DMS153 treated with DMSO at 0.1 percent for 48 hours (cell line): Measurements from ENCODE around the gene CRACR2B.
A peak's percentile ranks its signal among the peaks of the same experiment; 100 is the strongest.

Experiments
- DNase-seq: peaks from one replicate; lab custom pipeline; 2025; ENCODE audit not compliant: unreplicated experiment; lab: John Stamatoyannopoulos, UW

CRACR2B gene

DNA sequence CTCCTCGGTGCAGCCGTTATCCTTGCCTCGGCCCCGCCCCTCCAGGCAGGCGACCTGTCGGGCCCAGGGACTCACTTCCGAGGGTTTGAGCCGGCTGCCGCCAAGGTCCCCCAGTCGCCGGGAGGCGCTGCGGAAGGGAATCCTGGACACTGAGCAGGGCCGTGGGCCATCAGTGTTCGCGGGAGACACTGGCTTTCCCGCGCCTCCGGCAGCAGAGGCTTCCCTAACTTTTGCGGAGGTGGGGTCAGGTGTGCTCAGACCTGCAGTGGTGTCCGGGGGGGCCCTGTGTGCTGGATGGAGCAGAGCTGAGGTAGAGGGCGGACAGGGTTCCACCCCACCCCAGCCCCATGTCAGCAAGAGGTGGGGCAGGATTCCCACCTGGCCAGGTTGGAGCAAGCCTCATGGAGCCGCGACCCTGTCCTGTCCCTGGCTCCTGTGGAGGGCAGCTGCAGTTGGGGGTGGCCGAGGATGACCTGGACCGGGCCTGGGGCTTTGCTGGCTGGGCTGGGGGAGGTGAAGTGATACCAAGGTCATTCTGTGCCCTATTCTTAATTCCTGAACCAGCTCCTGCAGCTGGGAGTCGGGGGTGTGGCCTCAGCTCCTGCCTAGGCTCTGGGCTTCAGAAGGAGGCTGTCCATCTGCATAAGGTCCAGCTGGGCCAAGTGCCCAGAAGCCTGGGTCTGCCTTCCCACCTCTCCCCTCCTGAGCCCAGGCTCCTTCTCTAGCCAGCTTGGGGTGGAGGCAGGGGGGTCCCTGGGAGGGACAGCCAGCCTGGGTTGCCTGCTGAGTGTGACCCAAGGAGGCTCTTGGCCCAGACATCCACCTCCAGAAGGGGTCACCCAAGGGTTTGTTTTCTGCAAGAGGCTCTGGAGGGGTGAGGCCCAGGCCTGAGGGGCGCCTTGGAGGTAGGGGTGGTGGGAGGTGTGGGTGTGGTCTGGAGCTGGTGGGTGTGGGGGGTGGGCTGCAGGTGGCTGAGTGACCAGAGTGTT is 23.4 kb downstream of the CRACR2B start:
- no peak for DNase-seq

DNA sequence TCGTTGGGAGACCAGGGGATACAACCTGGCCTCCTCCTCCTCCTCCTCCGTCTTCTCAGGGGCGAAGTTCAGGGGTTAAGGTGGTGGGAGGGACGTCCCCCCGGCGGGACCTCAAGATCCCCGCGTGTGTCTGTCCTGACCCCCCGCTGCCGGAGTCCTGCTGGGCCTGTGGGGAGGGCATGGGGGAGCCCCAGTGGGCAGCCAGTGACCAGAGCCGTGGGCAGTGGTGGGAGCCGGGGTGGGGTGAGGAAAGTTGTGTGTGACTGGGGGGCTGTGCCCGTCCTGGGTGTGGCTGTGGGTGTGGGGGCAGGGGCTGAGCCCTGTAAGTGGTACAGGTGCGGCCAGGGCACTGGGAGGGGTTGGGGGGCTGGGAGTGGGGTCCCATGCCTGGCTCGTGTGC is 25.0 kb downstream of the CRACR2B start:
- DNase-seq, result no peak

DNA sequence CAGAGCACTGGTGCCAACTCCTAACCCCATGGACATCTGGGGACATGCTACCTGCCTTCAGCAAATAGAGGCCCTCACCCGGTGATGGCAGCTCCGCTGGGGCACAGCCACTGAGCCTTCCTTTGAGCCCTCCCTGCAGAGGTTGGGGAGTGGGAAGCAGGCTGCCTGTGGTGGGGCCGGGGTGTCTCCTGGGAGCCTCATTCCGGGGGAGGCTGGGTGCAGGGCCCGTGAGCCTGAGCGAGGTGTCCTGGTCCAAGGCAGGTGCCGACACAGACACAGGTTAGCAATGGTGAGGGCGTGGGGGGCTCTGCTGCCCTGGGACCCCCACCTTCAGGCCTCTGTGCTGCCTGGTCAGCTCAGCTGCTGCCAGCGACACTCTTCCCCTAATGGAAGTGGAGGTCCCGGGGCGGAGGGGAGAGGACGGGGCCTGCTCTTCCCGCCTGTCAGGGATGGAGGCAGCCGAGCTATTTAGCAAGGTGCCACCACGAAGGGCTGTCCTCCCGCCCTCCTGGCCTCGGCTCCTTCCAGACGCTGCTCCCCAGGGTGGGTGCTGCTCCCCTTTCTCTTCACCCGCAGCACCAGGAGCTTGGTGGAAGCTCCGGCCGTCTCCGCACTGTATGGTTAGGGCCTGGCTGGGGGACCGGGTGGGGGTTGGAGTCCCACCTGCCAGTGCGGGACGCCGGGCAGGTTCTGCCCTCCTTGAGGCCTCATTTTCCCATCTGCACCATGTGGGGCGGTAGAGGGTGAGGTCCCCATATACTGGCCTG is 26.1 kb downstream of the CRACR2B start:
- no peak for DNase-seq

DNA sequence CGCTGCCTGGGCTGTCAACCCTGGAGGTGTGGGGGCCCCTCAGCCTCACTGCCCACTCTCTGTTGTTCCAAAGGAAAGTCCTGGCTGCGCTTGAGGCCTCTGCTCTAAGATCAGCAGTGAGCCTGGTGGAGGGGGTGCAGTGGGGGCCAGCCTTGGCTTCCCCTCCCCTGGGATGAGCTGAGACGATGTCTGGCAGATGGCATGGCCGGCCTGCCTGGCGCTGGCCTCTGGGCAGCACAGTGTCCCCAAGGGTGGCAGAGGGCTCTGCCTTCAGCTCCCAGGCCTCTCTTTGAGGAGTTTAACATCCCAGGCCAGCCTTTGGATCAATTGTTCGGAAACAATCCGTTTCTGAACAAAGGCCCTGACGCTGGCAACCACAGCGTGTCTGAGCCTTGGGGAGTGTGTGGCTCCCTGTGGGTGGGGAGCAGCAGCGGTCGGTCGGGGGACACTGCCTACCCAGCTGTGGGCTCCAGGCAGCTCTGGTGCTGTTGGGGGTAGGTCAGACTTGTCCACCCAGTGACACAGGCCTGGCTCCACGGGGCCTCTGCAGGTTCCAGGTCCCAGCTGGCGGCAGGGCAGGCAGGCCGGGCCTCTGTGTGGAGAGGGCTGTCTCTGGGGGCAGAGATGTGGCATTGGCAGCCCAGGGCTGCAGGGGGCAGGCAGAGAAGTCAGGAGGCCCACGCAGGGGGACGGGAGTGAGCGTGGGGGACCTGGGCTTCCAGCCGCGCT is 27.0 kb downstream of the CRACR2B start:
- no peak for DNase-seq

DNA sequence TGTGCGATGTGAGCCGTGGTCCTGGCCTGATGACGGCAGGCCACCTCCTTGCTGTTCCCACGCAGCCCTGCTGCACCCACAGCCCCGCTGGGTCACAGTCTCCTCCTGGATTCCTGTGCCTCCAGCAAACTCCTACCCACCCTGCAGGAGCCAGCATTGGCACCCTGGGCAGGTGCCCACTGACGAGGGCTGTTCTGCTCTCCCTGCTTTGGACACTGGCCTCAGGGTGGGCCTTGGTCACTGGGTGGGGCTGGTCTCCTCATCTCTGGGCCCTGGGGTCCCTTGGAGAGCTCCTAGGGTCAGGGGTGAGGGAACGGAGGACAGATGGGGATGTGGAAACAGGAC is 27.6 kb downstream of the CRACR2B start:
- DNase-seq, result no peak

GRCh38 chr11:855796-856195 is 28.1 kb downstream of the CRACR2B start:
- no peak for DNase-seq

DNA sequence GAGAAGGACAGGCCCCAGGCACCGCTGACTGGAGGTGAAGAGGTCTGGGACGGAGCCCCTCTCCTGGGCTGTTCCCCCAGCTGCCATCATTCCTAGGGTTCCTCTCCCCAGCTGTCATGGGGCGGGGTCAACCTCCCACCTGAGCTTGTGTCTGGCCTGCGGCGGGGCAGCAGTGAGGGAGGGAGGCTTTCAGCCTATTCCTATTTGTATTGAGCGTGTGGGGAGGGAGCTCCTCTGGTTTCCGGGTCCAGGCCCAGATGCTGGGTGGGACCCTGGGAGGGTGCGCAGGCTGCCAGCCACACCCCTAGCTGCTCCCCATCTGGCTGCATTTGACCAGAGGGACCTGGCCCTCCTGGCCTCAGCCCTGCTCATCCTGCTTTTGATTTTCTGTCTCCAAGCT is 28.7 kb downstream of the CRACR2B start:
- DNase-seq, result no peak

DNA sequence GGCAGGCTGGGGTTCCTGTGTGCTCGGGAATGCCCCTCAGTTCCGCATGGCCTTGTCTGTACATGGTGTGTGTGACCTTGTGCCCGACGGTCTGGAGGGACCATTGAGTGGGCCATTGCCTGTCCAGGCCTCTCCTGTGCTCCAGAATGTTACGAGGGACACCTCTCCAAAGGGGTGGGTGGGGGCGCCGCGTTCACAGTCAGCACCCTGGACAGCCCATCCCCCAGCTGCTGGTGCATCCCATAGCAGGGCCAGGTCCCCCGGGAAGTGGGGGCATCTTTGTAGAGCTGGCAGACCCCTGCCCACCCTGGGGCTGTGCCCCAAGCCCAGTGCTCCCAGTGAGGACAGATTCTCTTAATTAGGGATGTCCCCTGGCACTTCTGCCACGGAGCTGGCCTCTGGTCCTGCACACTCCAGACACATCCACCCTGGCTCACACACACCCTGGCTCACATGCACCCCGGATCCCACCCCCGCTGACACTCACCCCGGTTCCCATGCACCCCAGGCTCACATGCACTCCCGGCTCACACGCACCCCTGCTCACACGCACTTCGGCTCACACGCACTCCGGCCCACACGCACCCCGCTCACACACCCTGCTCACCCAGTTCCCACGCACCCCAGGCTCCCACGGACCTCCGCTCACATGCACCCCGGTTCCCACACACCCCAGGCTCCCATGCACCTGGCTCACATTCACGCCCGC is 30.5 kb downstream of the CRACR2B start:
- no peak for DNase-seq

GRCh38 chr11:858762-859339 is 31.1 kb downstream of the CRACR2B start:
- DNase-seq, result no peak

DNA sequence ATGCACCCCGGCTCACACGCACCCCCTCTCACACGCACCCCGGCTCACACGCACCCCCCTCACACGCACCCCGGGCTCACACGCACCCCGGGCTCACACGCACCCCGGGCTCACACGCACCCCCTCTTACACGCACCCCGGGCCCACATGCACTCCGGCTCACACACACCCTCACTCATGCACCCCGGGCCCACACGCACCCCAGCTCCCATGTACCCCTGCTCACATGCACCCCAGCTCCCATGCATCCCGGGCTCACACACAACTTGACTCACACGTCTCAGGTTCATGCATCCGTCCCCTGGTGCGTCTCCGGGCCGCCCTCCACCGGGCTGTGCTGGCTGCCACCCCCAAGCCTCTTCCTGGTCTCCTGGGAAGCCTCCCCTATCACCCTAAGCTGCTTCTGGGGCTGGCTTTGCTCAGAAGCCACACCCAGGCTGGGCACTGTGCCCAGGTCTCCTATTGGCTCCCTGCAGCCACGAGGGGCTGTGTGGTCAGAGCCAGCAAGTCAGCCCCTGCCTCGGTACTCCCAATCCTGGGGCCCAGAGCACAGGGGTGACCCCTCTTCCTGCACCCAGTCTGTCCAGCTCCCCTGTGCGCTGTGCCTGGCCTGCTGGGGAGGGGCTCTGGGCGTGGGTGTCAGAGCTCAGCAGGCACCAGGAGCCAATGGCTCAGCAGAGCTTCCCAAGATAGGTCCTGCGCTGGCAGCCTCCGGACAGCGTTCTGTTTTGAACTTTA is 31.8 kb downstream of the CRACR2B start:
- DNase-seq, result peak; percentile 40

GRCh38 chr11:860234-861104 is 32.8 kb downstream of the CRACR2B start:
- DNase-seq, result no peak

DNA sequence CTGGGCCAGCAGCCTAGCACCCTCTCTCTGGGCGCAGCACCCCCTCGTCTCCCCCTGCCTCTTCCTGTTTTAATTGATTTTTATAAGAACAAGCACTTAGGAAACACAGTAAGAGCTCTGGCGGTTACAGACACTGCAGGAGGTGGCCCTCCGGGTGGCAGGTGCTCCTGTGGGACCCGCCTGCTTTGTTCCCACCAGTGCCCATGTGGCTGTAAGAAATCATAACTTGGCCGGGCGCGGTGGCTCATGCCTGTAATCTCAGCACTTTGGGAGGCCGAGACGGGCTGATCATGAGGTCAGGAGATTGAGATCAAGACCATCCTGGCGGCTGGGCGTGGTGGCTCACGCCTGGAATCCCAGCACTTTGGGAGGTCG is 33.4 kb downstream of the CRACR2B start:
- DNase-seq, result no peak

GRCh38 chr11:862081-862661 is 34.5 kb downstream of the CRACR2B start:
- no peak for DNase-seq

DNA sequence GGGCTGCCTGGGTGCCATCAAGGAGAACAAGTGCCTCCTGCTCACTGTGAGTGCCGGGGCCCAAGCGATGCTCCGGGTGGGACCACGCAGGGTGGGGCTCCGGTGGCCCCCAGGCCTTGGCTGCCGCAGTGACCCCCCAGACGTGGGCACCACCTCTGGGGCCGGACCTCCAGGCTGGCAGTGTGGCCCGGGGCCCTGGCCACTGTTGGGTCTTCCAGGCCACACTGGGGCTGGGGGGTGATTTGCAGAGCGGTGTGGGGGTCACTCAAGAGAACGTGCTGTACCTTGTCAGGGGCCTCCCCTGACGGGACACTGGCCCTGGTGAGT is 34.9 kb downstream of the CRACR2B start:
- DNase-seq, result no peak

DNA sequence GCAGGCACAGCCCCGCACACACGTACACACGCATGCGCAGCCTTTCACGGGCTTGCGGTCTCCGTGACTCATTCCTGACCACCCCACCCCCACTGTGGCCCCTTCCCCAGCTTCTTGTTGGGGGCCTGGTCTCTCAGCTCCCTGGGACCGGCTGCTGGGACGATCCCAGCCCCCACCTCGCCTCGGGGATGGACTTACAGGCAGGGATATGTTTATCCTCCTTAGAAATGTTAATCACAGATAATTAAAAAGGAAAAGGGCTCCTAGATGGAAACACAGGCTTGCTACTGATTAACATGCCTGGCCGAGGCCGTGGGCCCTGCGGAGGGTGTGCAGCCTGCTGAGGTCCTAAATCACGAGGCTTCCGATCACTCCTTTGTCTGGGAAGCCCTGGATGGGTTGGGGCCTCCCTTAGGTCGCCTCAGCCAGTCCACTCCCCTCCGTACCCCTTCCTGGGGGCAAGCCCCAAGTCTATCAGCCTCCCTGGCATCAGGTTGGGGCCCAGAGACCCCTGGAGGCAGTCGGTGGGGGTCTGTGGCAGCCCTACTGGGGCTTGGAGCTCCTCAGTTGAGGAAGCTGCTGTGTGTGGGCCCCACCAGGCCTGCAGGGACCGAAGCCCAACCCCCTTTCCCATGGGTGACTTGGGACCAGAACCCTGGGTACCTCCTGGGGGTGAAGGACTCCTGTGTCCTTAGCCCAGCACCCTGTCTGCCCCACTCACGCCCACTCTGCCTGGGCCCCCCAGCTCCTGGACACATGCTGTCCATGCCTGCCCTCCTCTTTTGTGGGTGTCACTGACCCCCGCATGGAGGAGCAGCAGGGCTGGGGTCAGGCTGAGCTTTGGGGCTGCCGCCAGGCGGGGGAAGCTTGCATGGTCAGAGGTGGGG is 35.5 kb downstream of the CRACR2B start:
- no peak for DNase-seq

DNA sequence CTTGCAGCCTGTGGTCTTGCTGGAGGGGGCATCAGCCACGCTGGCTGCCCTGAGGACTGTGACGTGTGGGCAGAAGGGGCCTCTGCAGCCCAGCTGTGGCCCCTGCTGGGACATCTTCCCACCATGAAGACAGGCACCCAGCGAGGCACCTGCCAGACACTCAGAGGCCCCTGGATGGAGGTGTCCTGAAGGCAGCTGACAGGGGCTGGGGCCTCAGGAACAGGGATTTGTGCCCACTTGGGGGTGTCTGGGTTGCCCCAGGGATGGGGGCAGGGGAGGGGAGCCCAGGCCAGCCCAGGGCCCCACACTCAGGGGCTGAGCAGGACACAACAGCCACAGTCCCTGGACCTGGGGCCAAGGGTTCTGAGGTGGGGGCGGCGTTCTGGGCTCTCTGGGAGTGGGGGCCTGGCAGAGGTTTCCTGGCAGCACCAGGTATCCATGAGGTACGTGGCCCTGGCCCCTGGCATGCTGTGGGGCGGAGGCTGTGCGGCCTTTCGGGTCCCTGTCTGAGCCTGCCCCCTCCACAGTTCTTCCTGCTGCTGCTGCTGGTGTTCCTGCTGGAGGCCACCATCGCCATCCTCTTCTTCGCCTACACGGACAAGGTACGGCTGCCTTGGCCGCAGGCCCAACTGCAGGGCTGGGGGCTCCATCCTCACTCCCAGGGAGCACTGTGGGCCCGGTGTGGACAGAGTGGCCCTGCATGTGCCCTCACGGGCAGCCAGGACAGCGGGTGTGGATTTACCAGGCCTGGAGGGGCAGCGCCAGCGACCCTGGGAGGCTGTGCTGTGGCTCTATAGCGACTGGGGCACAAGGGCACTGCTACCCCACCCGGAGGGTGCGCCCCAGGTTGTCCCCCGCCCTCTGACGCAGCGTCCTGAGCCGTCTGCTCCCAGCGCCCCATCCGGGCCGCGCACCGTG is 36.5 kb downstream of the CRACR2B start:
- DNase-seq, result no peak

GRCh38 chr11:864898-865297 is 37.2 kb downstream of the CRACR2B start:
- DNase-seq, result no peak
